Spleen (tissue), 11 donors: ENCODE data around the gene SUPT6H. TPM values are rescaled to one million over a fixed set of nuclear protein-coding genes. Genes with fewer than 3 reads are reported as not detected.

Experiments
- DNase-seq: peaks from one replicate; pipeline ENCODE4 v3.0.0-alpha.2; 2020
- H3K27ac ChIP-seq, 8 donors: fragments of 200-600 bp; sonication (generic) in 7 of 8; 1 replicate in 4 of 8; 2 replicates in 4 of 8; pipeline versions ENCODE4 v1.5.0 to v1.8.0; 2016 to 2021; ENCODE audit warnings: inconsistent platforms in 4 of 8, mild to moderate bottlenecking in 4 of 8, moderate library complexity in 1 of 8
- H3K27me3 ChIP-seq, 7 donors: fragments of 200-600 bp; sonication (generic) in 6 of 7; replicated peaks in 1 of 7; 1 replicate in 4 of 7; 2 replicates in 3 of 7; pipeline versions ENCODE4 v1.5.0 to v1.8.0; 2016 to 2021; ENCODE audit warnings: inconsistent platforms in 3 of 7, mild to moderate bottlenecking in 1 of 7
- H3K36me3 ChIP-seq, 6 donors: fragments of 200-600 bp; sonication (generic) in 5 of 6; 1 replicate in 4 of 6; 2 replicates in 2 of 6; pipeline versions ENCODE4 v1.5.0 to v1.8.0; 2016 to 2021; ENCODE audit warnings: inconsistent platforms in 2 of 6
- H3K4me1 ChIP-seq, 6 donors: fragments of 200-600 bp; sonication (generic) in 5 of 6; 1 replicate in 3 of 6; 2 replicates in 3 of 6; pipeline versions ENCODE4 v1.5.0 to v1.8.0; 2016 to 2021; ENCODE audit warnings: inconsistent platforms in 3 of 6
- H3K4me3 ChIP-seq, 8 donors: fragments of 200-600 bp; sonication (generic) in 7 of 8; 1 replicate in 4 of 8; 2 replicates in 4 of 8; pipeline versions ENCODE4 v1.5.0 to v1.8.0; 2016 to 2021; ENCODE audit warnings: inconsistent platforms in 4 of 8, mild to moderate bottlenecking in 4 of 8, moderate library complexity in 2 of 8
- H3K9me3 ChIP-seq, 8 donors: fragments of 200-600 bp; sonication (generic) in 7 of 8; 1 replicate in 4 of 8; 2 replicates in 4 of 8; pipeline versions ENCODE4 v1.5.0 to v1.8.0; 2016 to 2021; ENCODE audit warnings: inconsistent platforms in 4 of 8
- CTCF ChIP-seq, 11 experiments: fragments of 200-600 bp in 7 of 11; fragments of 450-650 bp in 4 of 11; sonication (generic) in 4 of 11; IDR thresholded peaks in 8 of 11; conservative IDR thresholded peaks in 3 of 11; 1 replicate in 7 of 11; 2 replicates in 4 of 11; pipeline versions ENCODE4 v1.4.0 to v1.8.0; 2016 to 2021; ENCODE audit warnings: antibody characterized with exemption in 11 of 11, inconsistent platforms in 4 of 11, mild to moderate bottlenecking in 1 of 11
- POLR2A ChIP-seq, 3 donors: fragments of 450-650 bp; IDR thresholded peaks; one replicate each; pipeline ENCODE4 v1.5.1; 2017; ENCODE audit warnings: antibody characterized with exemption in 3 of 3, mild to moderate bottlenecking in 1 of 3
- POLR2AphosphoS5 ChIP-seq, 3 donors: sonication (generic); formaldehyde crosslinking; IDR thresholded peaks; one replicate each; pipeline ENCODE4 v1.5.1; 2017; ENCODE audit warnings: antibody characterized with exemption in 3 of 3
- WGBS, 5 donors: extraction: QIAGEN DNeasy Blood & Tissue Kit in 3 of 5; methylation state at CpG; one replicate each; pipeline versions ENCODE4 v1.1.5 to v1.1.7; 2013 to 2018; 5-methylcytosine and 5-hydroxymethylcytosine counted together
- intact Hi-C: fragments of 100-400 bp; cut with DNase I; formaldehyde crosslinking; loops from one replicate; pipeline ENCODE4 v1.15.0; 2023; ENCODE audit warnings: low total_unique reads
- polyA plus RNA-seq, 3 donors: library from polyadenylated mRNA; stranded (reverse); fragments of 200-250 nt; gene quantifications; one replicate each; pipeline ENCODE4 v1.2.1, GENCODE V29; 2013
- total RNA-seq, 7 donors: library from RNA; depleted of rRNA in 3 of 7; stranded (reverse); fragments of >200 nt in 3 of 7; fragmentation: NEBNext Ultra II Directional in 4 of 7; extraction: Animal tissue kit (Norgen Biotek cat#: 25700) in 4 of 7; gene quantifications; one replicate each; pipeline versions ENCODE4 v1.1.0 to v1.2.1, GENCODE V29; 2016 to 2021
- donor health status: healthy with polysubstance abuse.
- donor health status: DM: no; HTN: no; CAD: no; lungs with moderate emphysema.
- donor health status: DM: no; HTN: no; CAD: no.
- donor health status: Bipolar disorder and iron deficiency.
- donor health status: healthy.
- donor health status: DM: no; HTN: no; CAD: no.
- donor health status: DM: yes; HTN: yes; CAD: no.

The SUPT6H gene
- total and polyA plus RNA-seq, 10 donors = 11.6 to 91.2 (median 71.9) TPM

- H3K9me3 ChIP-seq = no peaks in the 10 kb centered on the region
- TF ChIP-seq POLR2A (IDR thresholded peaks at IDR 0.05) = no peak
- no peak for TF ChIP-seq CTCF (IDR thresholded peaks at IDR 0.05 in 8 of 11, conservative IDR thresholded peaks at IDR 0.05 in 3 of 11)
- TF ChIP-seq POLR2AphosphoS5 (IDR thresholded peaks at IDR 0.05) = peak in 1 of 3 donors; percentile 37
- H3K27ac ChIP-seq = peak within 1 kb of the TSS in 1 of 8 donors; percentile 31
- no peaks in the 10 kb centered on the region for H3K27me3 ChIP-seq
- intact Hi-C loops = loop anchor here (5.0 kb wide), 2 partner anchors 67 to 122 kb away; no protein-coding TSS in a partner anchor
- peaks cover 0 to 31% (median 6%) of the 10 kb centered on the region in 6 donors for H3K4me1 ChIP-seq
- no peak for DNase-seq
- H3K4me3 ChIP-seq = no peak within 1 kb of the TSS
- H3K36me3 ChIP-seq = peaks cover 12 to 98% (median 65%) of the 10 kb centered on the region in 6 donors
- WGBS, 5 donors = 53 to 66% (median 62%) methylated on average over 5 of the region's 5 CpGs
Measured at GRCh38 chr17:28613931-28614381, 48.0 kb upstream of the SUPT6H start, which contains the start of gene RSKR. Gene RSKR, minus strand, starts transcription at chr17:28614185. Its CDS starts 24 bp downstream, at chr17:28614161.

GRCh38 chr17:28615260-28615940 is 46.6 kb upstream of the SUPT6H start:
- no peak for TF ChIP-seq CTCF (IDR thresholded peaks at IDR 0.05 in 8 of 11, conservative IDR thresholded peaks at IDR 0.05 in 3 of 11)
- no peak for TF ChIP-seq POLR2A (IDR thresholded peaks at IDR 0.05)
- no peak for TF ChIP-seq POLR2AphosphoS5 (IDR thresholded peaks at IDR 0.05)
- Histone ChIP-seq H3K36me3 (peaks cover 17 to 100% (median 74%) of the 10 kb centered on the region in 6 donors), H3K4me3 (no peak overlapping the region), H3K27ac (no peak overlapping the region), H3K4me1 (peaks cover 0 to 31% (median 6%) of the 10 kb centered on the region in 6 donors), H3K9me3 (no peaks in the 10 kb centered on the region), H3K27me3 (no peaks in the 10 kb centered on the region)
- intact Hi-C loops = no loop called here
- no peak for DNase-seq
- WGBS, 5 donors = 80 to 90% (median 87%) methylated on average over 4 of the region's 4 CpGs

GRCh38 chr17:28616281-28616680 is 45.7 kb upstream of the SUPT6H start:
- TF ChIP-seq CTCF (IDR thresholded peaks at IDR 0.05 in 8 of 11, conservative IDR thresholded peaks at IDR 0.05 in 3 of 11) (no peak), POLR2A (IDR thresholded peaks at IDR 0.05) (no peak), POLR2AphosphoS5 (IDR thresholded peaks at IDR 0.05) (no peak)
- no peak for DNase-seq
- 82 to 93% (median 87%) methylated on average over 7 of the region's 7 CpGs for WGBS, 5 donors
- Histone ChIP-seq H3K9me3 (no peaks in the 10 kb centered on the region), H3K27me3 (no peaks in the 10 kb centered on the region), H3K36me3 (peaks cover 17 to 100% (median 79%) of the 10 kb centered on the region in 6 donors), H3K4me3 (no peak overlapping the region), H3K27ac (no peak overlapping the region), H3K4me1 (peaks cover 0 to 31% (median 6%) of the 10 kb centered on the region in 6 donors)
- intact Hi-C loops = no loop called here

GRCh38 chr17:28618464-28618863 is 43.5 kb upstream of the SUPT6H start:
- intact Hi-C loops = no loop called here
- TF ChIP-seq POLR2A (IDR thresholded peaks at IDR 0.05) (no peak), POLR2AphosphoS5 (IDR thresholded peaks at IDR 0.05) (no peak), CTCF (IDR thresholded peaks at IDR 0.05 in 8 of 11, conservative IDR thresholded peaks at IDR 0.05 in 3 of 11) (no peak)
- H3K4me1 ChIP-seq = peaks cover 0 to 19% (median under 1%) of the 10 kb centered on the region in 6 donors
- no peak overlapping the region for H3K4me3 ChIP-seq
- no peaks in the 10 kb centered on the region for H3K27me3 ChIP-seq
- no peaks in the 10 kb centered on the region for H3K9me3 ChIP-seq
- DNase-seq = no peak
- no peak overlapping the region for H3K27ac ChIP-seq
- H3K36me3 ChIP-seq = peaks cover 18 to 100% (median 98%) of the 10 kb centered on the region in 6 donors
- 96 to 99% (median 97%) methylated on average over 3 of the region's 3 CpGs for WGBS, 5 donors
